GM18951 (cell line): ENCODE data around the gene C16orf87.

Experiments
- POLR2A ChIP-seq: IDR thresholded peaks from 4 replicates; pipeline ENCODE4 v1.6.1; 2011; ENCODE audit warnings: mild to moderate bottlenecking; ENCODE audit not compliant: insufficient read length, insufficient read depth; ENCODE audit errors: extremely low read depth
- in situ Hi-C: fragments of 300-500 bp; cut with MboI; formaldehyde crosslinking; loops from one replicate; pipeline ENCODE4 v1.12.0; 2022; ENCODE audit warnings: low sequenced_read_pairs, mixed read lengths, inconsistent platforms; ENCODE audit not compliant: unreplicated experiment

Gene C16orf87

GRCh38 chr16:46782320-46782719 is 48.7 kb downstream of the C16orf87 start:
- in situ Hi-C loops, result no loop called here
- no peak for TF ChIP-seq POLR2A

GRCh38 chr16:46777804-46778203 is 53.2 kb downstream of the C16orf87 start:
- in situ Hi-C loops, result no loop called here
- no peak for TF ChIP-seq POLR2A

GRCh38 chr16:46775214-46775613 is 55.8 kb downstream of the C16orf87 start:
- no peak for TF ChIP-seq POLR2A
- in situ Hi-C loops, result no loop called here

- TF ChIP-seq POLR2A, result no peak
- in situ Hi-C loops, result no loop called here
These were observed 56.2 kb downstream of the C16orf87 start for GRCh38 chr16:46774743-46775177.

GRCh38 chr16:46772463-46772862 is 58.5 kb downstream of the C16orf87 start:
- in situ Hi-C loops, result no loop called here
- TF ChIP-seq POLR2A, result no peak

GRCh38 chr16:46768809-46769208 is 62.2 kb downstream of the C16orf87 start:
- in situ Hi-C loops, result no loop called here
- no peak for TF ChIP-seq POLR2A

- in situ Hi-C loops, result no loop called here
- no peak for TF ChIP-seq POLR2A
These were observed 65.9 kb downstream of the C16orf87 start for GRCh38 chr16:46765050-46765449.

- no peak for TF ChIP-seq POLR2A
- in situ Hi-C loops, result no loop called here
These were observed 67.8 kb downstream of the C16orf87 start for GRCh38 chr16:46763147-46763546.

GRCh38 chr16:46762583-46762982 is 68.4 kb downstream of the C16orf87 start:
- in situ Hi-C loops, result no loop called here
- no peak for TF ChIP-seq POLR2A

GRCh38 chr16:46759309-46759708 is 71.7 kb downstream of the C16orf87 start:
- no peak for TF ChIP-seq POLR2A
- in situ Hi-C loops, result no loop called here

GRCh38 chr16:46757339-46758050 is 73.5 kb downstream of the C16orf87 start:
- TF ChIP-seq POLR2A, result no peak
- in situ Hi-C loops, result no loop called here

GRCh38 chr16:46756772-46757171 is 74.2 kb downstream of the C16orf87 start:
- in situ Hi-C loops, result no loop called here
- TF ChIP-seq POLR2A, result no peak

- in situ Hi-C loops, result no loop called here
- no peak for TF ChIP-seq POLR2A
These were observed 78.0 kb downstream of the C16orf87 start for GRCh38 chr16:46753015-46753414.

GRCh38 chr16:46751381-46751780 is 79.6 kb downstream of the C16orf87 start:
- in situ Hi-C loops, result no loop called here
- TF ChIP-seq POLR2A, result no peak
